ENCODE data around the gene CAPS. TPM values are rescaled to one million over a fixed set of nuclear protein-coding genes. Genes with fewer than 3 reads are reported as not detected.

Gene CAPS
- total RNA-seq, 4 donors from 2014 or later, result 24.6 to 57.3 (median 38.0) TPM

- Histone ChIP-seq H3K27me3 (no peaks in the 10 kb centered on the region), H3K4me3 (no peak overlapping the region), H3K36me3 (peaks cover 0 to 5% (median 0%) of the 10 kb centered on the region in 4 donors), H3K4me1 (peaks cover 6 to 26% (median 16%) of the 10 kb centered on the region in 4 donors), H3K9me3 (no peaks in the 10 kb centered on the region), H3K27ac (peak overlapping the region; percentile 6 to 63 (median 47))
- intact Hi-C loops (cut with DNase I; ENCODE audit: low total_unique reads), result no loop called here
- no peak for TF ChIP-seq CTCF (IDR thresholded peaks at IDR 0.05)
- no peak for TF ChIP-seq EP300 (IDR thresholded peaks at IDR 0.05; ENCODE audit: low read depth)
- no peak for TF ChIP-seq POLR2A (IDR thresholded peaks at IDR 0.05)
- no peak for TF ChIP-seq POLR2AphosphoS5 (IDR thresholded peaks at IDR 0.05)
- 91% methylated on average over 20 of the region's 21 CpGs; no CpG with 5 or more reads in 1 of the 2 donors for WGBS, 2 donors (ENCODE audit: low coverage in 1 of 2)
- in situ Hi-C loops (cut with MboI; ENCODE audit: low pct_ligation_motif_present in 1 of 4, low pct_unique_long_range_greater_than_20kb in 1 of 4, low sequenced_read_pairs in 3 of 4), result no loop called here
- DNase-seq, result no peak
These were observed 18.7 kb downstream of the CAPS start for GRCh38 chr19:5932609-5933262.

- H3K4me1 ChIP-seq, result peaks cover 6 to 29% (median 17%) of the 10 kb centered on the region in 4 donors
- no peak overlapping the region for H3K4me3 ChIP-seq
- WGBS, 2 donors (ENCODE audit: low coverage in 1 of 2), result 79% methylated on average over 20 of the region's 20 CpGs; no CpG with 5 or more reads in 1 of the 2 donors
- in situ Hi-C loops (cut with MboI; ENCODE audit: low pct_ligation_motif_present in 1 of 4, low pct_unique_long_range_greater_than_20kb in 1 of 4, low sequenced_read_pairs in 3 of 4) (no loop called here), intact Hi-C loops (cut with DNase I; ENCODE audit: low total_unique reads) (no loop called here)
- H3K36me3 ChIP-seq, result peaks cover 0 to 5% (median 0%) of the 10 kb centered on the region in 4 donors
- TF ChIP-seq CTCF (IDR thresholded peaks at IDR 0.05) (no peak), EP300 (IDR thresholded peaks at IDR 0.05; ENCODE audit: low read depth) (no peak), POLR2AphosphoS5 (IDR thresholded peaks at IDR 0.05) (no peak), POLR2A (IDR thresholded peaks at IDR 0.05) (no peak)
- DNase-seq, result no peak
- no peaks in the 10 kb centered on the region for H3K9me3 ChIP-seq
- peak overlapping the region; percentile 7 to 65 (median 61) for H3K27ac ChIP-seq
- H3K27me3 ChIP-seq, result no peaks in the 10 kb centered on the region
These were observed 19.5 kb downstream of the CAPS start for GRCh38 chr19:5933391-5934068.

- no peak for TF ChIP-seq CTCF (IDR thresholded peaks at IDR 0.05)
- no peak for TF ChIP-seq POLR2A (IDR thresholded peaks at IDR 0.05)
- TF ChIP-seq EP300 (IDR thresholded peaks at IDR 0.05; ENCODE audit: low read depth), result no peak
- no peak for TF ChIP-seq POLR2AphosphoS5 (IDR thresholded peaks at IDR 0.05)
These were observed 20.0 kb downstream of the CAPS start for GRCh38 chr19:5934069-5934401.

GRCh38 chr19:5934774-5935472, 20.9 kb downstream of the CAPS start:
- intact Hi-C loops (cut with DNase I; ENCODE audit: low total_unique reads) (no loop called here), in situ Hi-C loops (cut with MboI; ENCODE audit: low pct_ligation_motif_present in 1 of 4, low pct_unique_long_range_greater_than_20kb in 1 of 4, low sequenced_read_pairs in 3 of 4) (no loop called here)
- Histone ChIP-seq H3K4me1 (peaks cover 6 to 30% (median 15%) of the 10 kb centered on the region in 4 donors), H3K27ac (peak overlapping the region; percentile 59 to 71 (median 64)), H3K27me3 (no peaks in the 10 kb centered on the region), H3K4me3 (no peak overlapping the region), H3K9me3 (no peaks in the 10 kb centered on the region), H3K36me3 (peaks cover 0 to under 1% (median 0%) of the 10 kb centered on the region in 4 donors)
- DNase-seq, result no peak
- no peak for TF ChIP-seq POLR2AphosphoS5 (IDR thresholded peaks at IDR 0.05)
- no peak for TF ChIP-seq POLR2A (IDR thresholded peaks at IDR 0.05)
- no peak for TF ChIP-seq CTCF (IDR thresholded peaks at IDR 0.05)
- no peak for TF ChIP-seq EP300 (IDR thresholded peaks at IDR 0.05; ENCODE audit: low read depth)
- WGBS, 2 donors (ENCODE audit: low coverage in 1 of 2), result 68 to 77% methylated on average over 9 to 16 of the region's 16 CpGs

More at GRCh38 chr19:5934069-5934401, 20.0 kb downstream of the CAPS start:
- in situ Hi-C loops (cut with MboI; ENCODE audit: low pct_ligation_motif_present in 1 of 4, low pct_unique_long_range_greater_than_20kb in 1 of 4, low sequenced_read_pairs in 3 of 4), result no loop called here
- DNase-seq, result no peak
- WGBS, 2 donors (ENCODE audit: low coverage in 1 of 2), result 85% methylated on average over 5 of the region's 5 CpGs; no CpG with 5 or more reads in 1 of the 2 donors
- Histone ChIP-seq H3K27me3 (no peaks in the 10 kb centered on the region), H3K4me1 (peaks cover 6 to 30% (median 17%) of the 10 kb centered on the region in 4 donors), H3K9me3 (no peaks in the 10 kb centered on the region), H3K36me3 (peaks cover 0 to 3% (median 0%) of the 10 kb centered on the region in 4 donors), H3K27ac (peak overlapping the region; percentile 7 to 65 (median 61)), H3K4me3 (no peak overlapping the region)
- intact Hi-C loops (cut with DNase I; ENCODE audit: low total_unique reads), result no loop called here
